ENCODE results near the gene RRP15.

DNA sequence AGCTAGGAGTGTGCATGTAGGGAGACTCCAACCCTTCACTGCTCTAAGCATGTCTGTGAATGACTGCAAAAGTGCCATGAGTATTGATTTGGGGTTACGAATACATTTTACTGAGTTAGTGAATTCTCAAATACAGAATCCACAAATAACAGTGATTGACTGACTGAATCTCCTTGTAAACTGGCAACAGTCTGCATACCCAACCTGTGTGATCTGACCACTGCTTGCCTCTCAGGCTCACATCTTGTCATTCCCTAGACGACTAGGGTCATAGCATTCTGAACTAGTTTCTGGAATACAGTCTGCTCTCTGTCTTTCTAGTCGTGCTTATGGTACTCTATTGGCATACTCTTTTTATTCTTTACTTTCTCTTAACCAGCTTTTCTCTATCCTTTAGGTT lies 7.4 kb downstream of the RRP15 start:
- TF ChIP-seq, protein P1, sequence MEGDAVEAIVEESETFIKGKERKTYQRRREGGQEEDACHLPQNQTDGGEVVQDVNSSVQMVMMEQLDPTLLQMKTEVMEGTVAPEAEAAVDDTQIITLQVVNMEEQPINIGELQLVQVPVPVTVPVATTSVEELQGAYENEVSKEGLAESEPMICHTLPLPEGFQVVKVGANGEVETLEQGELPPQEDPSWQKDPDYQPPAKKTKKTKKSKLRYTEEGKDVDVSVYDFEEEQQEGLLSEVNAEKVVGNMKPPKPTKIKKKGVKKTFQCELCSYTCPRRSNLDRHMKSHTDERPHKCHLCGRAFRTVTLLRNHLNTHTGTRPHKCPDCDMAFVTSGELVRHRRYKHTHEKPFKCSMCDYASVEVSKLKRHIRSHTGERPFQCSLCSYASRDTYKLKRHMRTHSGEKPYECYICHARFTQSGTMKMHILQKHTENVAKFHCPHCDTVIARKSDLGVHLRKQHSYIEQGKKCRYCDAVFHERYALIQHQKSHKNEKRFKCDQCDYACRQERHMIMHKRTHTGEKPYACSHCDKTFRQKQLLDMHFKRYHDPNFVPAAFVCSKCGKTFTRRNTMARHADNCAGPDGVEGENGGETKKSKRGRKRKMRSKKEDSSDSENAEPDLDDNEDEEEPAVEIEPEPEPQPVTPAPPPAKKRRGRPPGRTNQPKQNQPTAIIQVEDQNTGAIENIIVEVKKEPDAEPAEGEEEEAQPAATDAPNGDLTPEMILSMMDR (IDR thresholded peaks at IDR 0.05), result no peak
- TF ChIP-seq POLR2A (IDR thresholded peaks at IDR 0.05) (no peak), EP300 (IDR thresholded peaks at IDR 0.05) (no peak)
